ENCODE measurements around the gene PTTG1IP2. TPM values are rescaled to one million over a fixed set of nuclear protein-coding genes. Genes with fewer than 3 reads are reported as not detected.
"Not testable (repeated sequence)": the region's sequence is repeated elsewhere in the genome, so short reads cannot be mapped to it uniquely, and the experiment has no call there.

Gene PTTG1IP2
- polyA plus RNA-seq, 2 of the 4 experiments (the other 2 are of a cell fraction): not detected

DNA sequence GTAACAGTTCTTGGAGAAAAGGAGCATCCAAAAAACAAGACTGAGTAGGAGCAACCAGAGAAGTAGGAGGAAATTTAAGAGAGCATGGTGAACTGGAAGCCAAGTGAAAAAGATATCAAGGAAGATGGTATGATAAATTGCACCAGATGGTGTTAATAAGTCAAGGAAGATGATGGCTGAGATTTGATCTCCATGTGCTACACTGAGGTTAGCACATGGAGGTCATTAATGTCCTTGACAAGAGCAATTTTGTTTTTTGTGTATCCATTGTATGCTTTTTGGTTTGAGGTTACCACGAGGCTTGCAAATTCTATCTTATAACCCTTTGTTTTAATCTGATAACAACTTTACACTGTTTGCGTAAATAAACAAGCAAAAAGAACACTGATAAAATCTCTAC, 11.3 kb upstream of the PTTG1IP2 start:
- TF ChIP-seq SREBF2 (IDR thresholded peaks at IDR 0.05): no peak
- no peak for TF ChIP-seq SMC3 (IDR thresholded peaks at IDR 0.05)
- TF ChIP-seq EHF (CRISPR knock-in tag; IDR thresholded peaks at IDR 0.05): no peak
- no peak for TF ChIP-seq HOXB5 (CRISPR knock-in tag; IDR thresholded peaks at IDR 0.05)
- TF ChIP-seq FOXS1 (CRISPR knock-in tag; IDR thresholded peaks at IDR 0.05): no peak
- TF ChIP-seq, protein P1, sequence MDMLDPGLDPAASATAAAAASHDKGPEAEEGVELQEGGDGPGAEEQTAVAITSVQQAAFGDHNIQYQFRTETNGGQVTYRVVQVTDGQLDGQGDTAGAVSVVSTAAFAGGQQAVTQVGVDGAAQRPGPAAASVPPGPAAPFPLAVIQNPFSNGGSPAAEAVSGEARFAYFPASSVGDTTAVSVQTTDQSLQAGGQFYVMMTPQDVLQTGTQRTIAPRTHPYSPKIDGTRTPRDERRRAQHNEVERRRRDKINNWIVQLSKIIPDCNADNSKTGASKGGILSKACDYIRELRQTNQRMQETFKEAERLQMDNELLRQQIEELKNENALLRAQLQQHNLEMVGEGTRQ (IDR thresholded peaks at IDR 0.05): no peak
- TF ChIP-seq KDM5A (IDR thresholded peaks at IDR 0.05): no peak
- H3K9me3 ChIP-seq: no peaks in the 10 kb centered on the region
- CTCF ChIA-PET: no interaction called here
- no peak overlapping the region for H3K27ac ChIP-seq
- 51% methylated on average over 2 of the region's 2 CpGs for WGBS (ENCODE audit: missing lambda C conversion rate)
- FAIRE-seq (no peak), ATAC-seq (no peak), DNase-seq (ENCODE audit: low read depth in 1 of 2, low spot score in 1 of 2) (no peak)
- H3K4me1 ChIP-seq: no peaks in the 10 kb centered on the region
- no peak overlapping the region for H3K4me3 ChIP-seq
- POLR2A ChIA-PET: no interaction called here
- no peak overlapping the region for H3K4me2 ChIP-seq

DNA sequence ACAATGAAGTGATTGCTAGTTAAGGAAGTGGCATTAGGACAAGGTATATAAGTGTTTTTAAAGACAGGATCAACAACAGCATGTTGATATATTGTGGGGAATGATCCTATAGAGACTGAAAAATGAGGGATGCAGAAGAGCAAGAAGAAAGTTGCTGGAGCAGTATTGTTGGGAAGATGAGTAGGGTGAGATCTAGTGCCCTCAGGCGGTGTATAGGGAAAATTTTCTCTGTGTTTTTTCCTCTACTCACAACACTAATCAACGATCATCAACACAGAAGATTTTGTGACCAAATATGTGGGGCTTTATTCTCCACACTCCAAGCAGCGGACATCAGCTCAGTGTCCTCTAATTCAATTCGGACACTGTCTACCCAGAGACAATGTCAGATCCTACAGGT, 9.6 kb upstream of the PTTG1IP2 start:
- no peaks in the 10 kb centered on the region for H3K4me1 ChIP-seq
- H3K4me2 ChIP-seq: no peak overlapping the region
- 5% methylated on average over 4 of the region's 4 CpGs for WGBS (ENCODE audit: missing lambda C conversion rate)
- ATAC-seq (peak; percentile 67 to 72; a peak in 5 of 6 replicates), FAIRE-seq (no peak), DNase-seq (ENCODE audit: low read depth in 1 of 2, low spot score in 1 of 2) (peak; percentile 6 to 10)
- ChIA-PET CTCF (interaction anchor here (0.7 kb wide), 1 partner anchor 383 kb away, joined by 3 read pairs; no protein-coding TSS in a partner anchor), POLR2A (no interaction called here)
- no peak overlapping the region for H3K27ac ChIP-seq
- H3K4me3 ChIP-seq: no peak overlapping the region
- H3K9me3 ChIP-seq: 0 out of 3 replicates have a peak, but pooled peaks cover 3% of the 10 kb centered on the region
- TF ChIP-seq FOSL2 (IDR thresholded peaks at IDR 0.05) (no peak), FOSL2 (CRISPR knock-in tag; IDR thresholded peaks at IDR 0.05) (no peak), JUN (IDR thresholded peaks at IDR 0.05) (no peak), CHD2 (IDR thresholded peaks at IDR 0.05; ENCODE audit: low read length, partially characterized antibody) (no peak), TP53 (CRISPR knock-in tag; IDR thresholded peaks at IDR 0.05) (no peak), SMC3 (IDR thresholded peaks at IDR 0.05) (no peak), CBX8 (IDR thresholded peaks at IDR 0.05) (no peak), KDM1A (IDR thresholded peaks at IDR 0.05; ENCODE audit: low read depth) (no peak), ZNF302 (CRISPR knock-in tag; IDR thresholded peaks at IDR 0.05) (no peak), JUNB (IDR thresholded peaks at IDR 0.05) (no peak), MAZ (IDR thresholded peaks at IDR 0.05; ENCODE audit: borderline replicate concordance, low read depth, low read length) (no peak), PHF8 (IDR thresholded peaks at IDR 0.05; ENCODE audit: borderline replicate concordance, low read depth) (no peak), FOSB (CRISPR knock-in tag; IDR thresholded peaks at IDR 0.05) (no peak)
- TF ChIP-seq, protein P2, sequence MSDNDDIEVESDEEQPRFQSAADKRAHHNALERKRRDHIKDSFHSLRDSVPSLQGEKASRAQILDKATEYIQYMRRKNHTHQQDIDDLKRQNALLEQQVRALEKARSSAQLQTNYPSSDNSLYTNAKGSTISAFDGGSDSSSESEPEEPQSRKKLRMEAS (IDR thresholded peaks at IDR 0.05): no peak
- TF ChIP-seq, protein P1 (IDR thresholded peaks at IDR 0.05): no peak

DNA sequence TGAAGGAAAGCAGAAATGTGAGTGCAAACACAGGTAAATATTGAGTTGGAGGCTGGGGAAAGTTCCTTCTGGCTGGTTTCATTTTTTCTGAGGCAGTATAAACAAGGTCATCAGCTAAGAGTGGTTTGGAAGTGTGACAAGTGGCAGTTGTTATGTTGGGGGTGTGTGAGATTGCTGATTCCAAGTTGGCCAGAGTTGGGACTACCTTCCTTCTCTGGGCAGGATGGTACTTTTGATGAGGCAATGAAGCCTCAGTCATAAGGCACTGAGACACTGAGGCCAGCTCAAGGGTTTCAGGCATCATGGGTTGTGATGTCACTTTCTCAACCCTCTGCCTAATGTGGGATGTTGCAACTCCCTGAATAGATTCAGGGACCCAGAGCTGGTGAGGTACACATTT, 8.2 kb upstream of the PTTG1IP2 start:
- 0 out of 3 replicates have a peak, but pooled peaks cover 3% of the 10 kb centered on the region for H3K9me3 ChIP-seq
- H3K4me3 ChIP-seq: no peak overlapping the region
- H3K27ac ChIP-seq: no peak overlapping the region
- ATAC-seq (no peak), DNase-seq (ENCODE audit: low read depth in 1 of 2, low spot score in 1 of 2) (no peak), FAIRE-seq (no peak)
- no peak overlapping the region for H3K4me2 ChIP-seq
- H3K4me1 ChIP-seq: no peaks in the 10 kb centered on the region
- POLR2A ChIA-PET: no interaction called here
- CTCF ChIA-PET: no interaction called here
- TF ChIP-seq POLR2AphosphoS2 (conservative IDR thresholded peaks at IDR 0.05; ENCODE audit: low read length): no peak
- TF ChIP-seq MAZ (IDR thresholded peaks at IDR 0.05; ENCODE audit: borderline replicate concordance, low read depth, low read length): no peak
- TF ChIP-seq RNF2 (IDR thresholded peaks at IDR 0.05; ENCODE audit: borderline replicate concordance, low read depth): no peak
- no peak for TF ChIP-seq KDM5A (IDR thresholded peaks at IDR 0.05)
- no peak for TF ChIP-seq BHLHE40 (IDR thresholded peaks at IDR 0.05; ENCODE audit: low read depth, low read length)
- TF ChIP-seq, protein P3, sequence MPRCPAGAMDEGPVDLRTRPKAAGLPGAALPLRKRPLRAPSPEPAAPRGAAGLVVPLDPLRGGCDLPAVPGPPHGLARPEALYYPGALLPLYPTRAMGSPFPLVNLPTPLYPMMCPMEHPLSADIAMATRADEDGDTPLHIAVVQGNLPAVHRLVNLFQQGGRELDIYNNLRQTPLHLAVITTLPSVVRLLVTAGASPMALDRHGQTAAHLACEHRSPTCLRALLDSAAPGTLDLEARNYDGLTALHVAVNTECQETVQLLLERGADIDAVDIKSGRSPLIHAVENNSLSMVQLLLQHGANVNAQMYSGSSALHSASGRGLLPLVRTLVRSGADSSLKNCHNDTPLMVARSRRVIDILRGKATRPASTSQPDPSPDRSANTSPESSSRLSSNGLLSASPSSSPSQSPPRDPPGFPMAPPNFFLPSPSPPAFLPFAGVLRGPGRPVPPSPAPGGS (IDR thresholded peaks at IDR 0.05): no peak
- TF ChIP-seq, protein P4, sequence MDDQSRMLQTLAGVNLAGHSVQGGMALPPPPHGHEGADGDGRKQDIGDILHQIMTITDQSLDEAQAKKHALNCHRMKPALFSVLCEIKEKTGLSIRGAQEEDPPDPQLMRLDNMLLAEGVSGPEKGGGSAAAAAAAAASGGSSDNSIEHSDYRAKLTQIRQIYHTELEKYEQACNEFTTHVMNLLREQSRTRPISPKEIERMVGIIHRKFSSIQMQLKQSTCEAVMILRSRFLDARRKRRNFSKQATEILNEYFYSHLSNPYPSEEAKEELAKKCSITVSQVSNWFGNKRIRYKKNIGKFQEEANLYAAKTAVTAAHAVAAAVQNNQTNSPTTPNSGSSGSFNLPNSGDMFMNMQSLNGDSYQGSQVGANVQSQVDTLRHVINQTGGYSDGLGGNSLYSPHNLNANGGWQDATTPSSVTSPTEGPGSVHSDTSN (IDR thresholded peaks at IDR 0.05): no peak

DNA sequence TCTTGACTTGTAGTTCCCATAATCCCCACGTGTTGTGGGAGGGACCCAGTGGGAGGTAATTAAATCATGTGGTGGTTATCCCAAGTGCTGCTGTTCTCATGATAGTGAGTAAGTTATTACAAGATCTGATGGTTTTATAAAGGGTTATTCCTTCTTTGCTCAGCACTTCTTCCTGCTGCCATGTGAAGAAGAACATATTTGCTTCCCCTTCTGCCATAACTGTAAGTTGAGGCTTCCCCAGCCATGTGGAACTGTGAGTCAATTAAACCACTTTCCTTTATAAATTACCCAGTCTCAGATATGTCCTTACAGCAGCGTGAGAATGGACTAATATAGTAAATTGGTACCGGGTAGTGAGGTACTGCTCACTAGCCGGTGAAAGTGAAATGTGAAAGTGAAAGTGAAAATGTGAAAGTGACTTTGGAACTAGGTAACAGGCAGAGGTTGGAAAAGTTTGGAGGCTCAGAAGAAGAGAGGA, 6.2 kb upstream of the PTTG1IP2 start:
- CTCF ChIA-PET: interaction anchor here (1.7 kb wide), 1 partner anchor 8 kb away, joined by 4 read pairs; no protein-coding TSS in a partner anchor
- 16% methylated on average over 4 of the region's 4 CpGs for WGBS (ENCODE audit: missing lambda C conversion rate)
- FAIRE-seq; H3K27ac ChIP-seq; H3K4me1 ChIP-seq; H3K9me3 ChIP-seq; POLR2A ChIA-PET; ATAC-seq; DNase-seq (ENCODE audit: low read depth in 1 of 2, low spot score in 1 of 2): not testable (repeated sequence)
- Histone ChIP-seq H3K4me3 (peak overlapping the region; percentile 28; the same call in 2 of the 3 replicates), H3K4me2 (peak overlapping the region; percentile 47)

All from A549 (cell line).